Measurements from ENCODE around the gene PLD4.

DNA sequence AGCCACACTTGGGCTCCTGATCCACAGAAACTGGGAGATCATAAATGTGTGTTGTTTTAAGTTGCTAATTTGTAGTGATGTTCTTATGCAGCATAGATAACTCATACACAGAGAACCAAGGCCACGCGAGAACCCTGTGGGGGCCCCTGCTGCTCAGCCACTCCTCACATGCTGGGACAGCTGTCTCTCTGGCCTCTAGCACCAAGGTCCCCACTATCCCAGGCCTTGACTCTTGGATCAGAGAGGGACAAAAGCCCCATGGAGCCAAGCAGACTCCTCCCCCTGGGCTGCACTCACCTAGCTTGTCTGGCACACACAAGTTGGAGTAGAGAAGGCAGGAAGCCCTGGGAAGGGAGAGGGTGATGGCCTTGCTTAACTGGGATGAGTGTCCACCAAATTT lies 11.3 kb downstream of the PLD4 start:
- TF ChIP-seq POLR2A (IDR thresholded peaks at IDR 0.05) = no peak
- TF ChIP-seq, protein P1, sequence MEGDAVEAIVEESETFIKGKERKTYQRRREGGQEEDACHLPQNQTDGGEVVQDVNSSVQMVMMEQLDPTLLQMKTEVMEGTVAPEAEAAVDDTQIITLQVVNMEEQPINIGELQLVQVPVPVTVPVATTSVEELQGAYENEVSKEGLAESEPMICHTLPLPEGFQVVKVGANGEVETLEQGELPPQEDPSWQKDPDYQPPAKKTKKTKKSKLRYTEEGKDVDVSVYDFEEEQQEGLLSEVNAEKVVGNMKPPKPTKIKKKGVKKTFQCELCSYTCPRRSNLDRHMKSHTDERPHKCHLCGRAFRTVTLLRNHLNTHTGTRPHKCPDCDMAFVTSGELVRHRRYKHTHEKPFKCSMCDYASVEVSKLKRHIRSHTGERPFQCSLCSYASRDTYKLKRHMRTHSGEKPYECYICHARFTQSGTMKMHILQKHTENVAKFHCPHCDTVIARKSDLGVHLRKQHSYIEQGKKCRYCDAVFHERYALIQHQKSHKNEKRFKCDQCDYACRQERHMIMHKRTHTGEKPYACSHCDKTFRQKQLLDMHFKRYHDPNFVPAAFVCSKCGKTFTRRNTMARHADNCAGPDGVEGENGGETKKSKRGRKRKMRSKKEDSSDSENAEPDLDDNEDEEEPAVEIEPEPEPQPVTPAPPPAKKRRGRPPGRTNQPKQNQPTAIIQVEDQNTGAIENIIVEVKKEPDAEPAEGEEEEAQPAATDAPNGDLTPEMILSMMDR (IDR thresholded peaks at IDR 0.05) = no peak

All from gastroesophageal sphincter (tissue), 3 donors.